ENCODE results near the gene PELI2.

Gene PELI2

GRCh38 chr14:56342494-56342942 is 224.3 kb downstream of the PELI2 start:
- Histone ChIP-seq H3K36me3 (replicated peaks in 1 of 2; ENCODE audit: control insufficient read depth in 2 of 2, insufficient read depth in 2 of 2, low read length in 2 of 2) (no peaks in the 10 kb centered on the region), H3K9me3 (replicated peaks in 1 of 2; ENCODE audit: control insufficient read depth in 2 of 2, insufficient read depth in 1 of 2, low read depth in 1 of 2, low read length in 2 of 2) (no peaks in the 10 kb centered on the region), H3K4me1 (ENCODE audit: control insufficient read depth in 2 of 2, insufficient read depth in 1 of 2, low read depth in 1 of 2, low read length in 2 of 2) (peaks cover 0 to 4% of the 10 kb centered on the region in 2 donors), H2AFZ (ENCODE audit: low read length) (no peak overlapping the region), H2BK15ac (ENCODE audit: low read length) (no peak overlapping the region), H3K9ac (ENCODE audit: low read depth, low read length, poor library complexity) (no peak overlapping the region), H2BK5ac (ENCODE audit: low read length) (no peak overlapping the region), H2BK12ac (ENCODE audit: low read length) (no peak overlapping the region), H3K4me3 (ENCODE audit: low read length in 2 of 2) (no peak overlapping the region), H3K23ac (ENCODE audit: low read depth, low read length, poor library complexity) (no peak overlapping the region), H3K14ac (ENCODE audit: low read length) (no peak overlapping the region), H4K8ac (ENCODE audit: low read depth, low read length) (no peak overlapping the region), H3K4me2 (ENCODE audit: insufficient read depth, low read length, poor library complexity, severe bottlenecking) (no peak overlapping the region), H3K79me1 (ENCODE audit: low read depth, low read length) (no peaks in the 10 kb centered on the region), H3K4ac (ENCODE audit: low read length) (no peak overlapping the region), H3K27me3 (ENCODE audit: control insufficient read depth in 3 of 3, insufficient read depth in 3 of 3, low read depth in 1 of 3, low read length in 3 of 3) (no peaks in the 10 kb centered on the region), H3K18ac (ENCODE audit: low read length) (no peak overlapping the region), H2AK5ac (ENCODE audit: low read depth, low read length) (no peak overlapping the region), H4K91ac (ENCODE audit: low read depth, low read length, poor library complexity) (no peak overlapping the region), H3K27ac (replicated peaks; ENCODE audit: low read length) (no peak overlapping the region), H2BK120ac (ENCODE audit: low read depth, low read length) (no peak overlapping the region)
- WGBS, 2 donors (ENCODE audit: extremely low coverage in 2 of 2, insufficient read length in 2 of 2, insufficient replicate concordance in 1 of 2): no CpG with 5 or more reads among the region's 5 CpGs
- DNase-seq (ENCODE audit: low spot score): no peak

- H2BK120ac ChIP-seq (ENCODE audit: low read depth, low read length): no peak overlapping the region
- no peak overlapping the region for H3K27ac ChIP-seq (replicated peaks; ENCODE audit: low read length)
- no peak overlapping the region for H3K9ac ChIP-seq (ENCODE audit: low read depth, low read length, poor library complexity)
- H3K14ac ChIP-seq (ENCODE audit: low read length): no peak overlapping the region
- no peak overlapping the region for H2AK5ac ChIP-seq (ENCODE audit: low read depth, low read length)
- H3K9me3 ChIP-seq (replicated peaks in 1 of 2; ENCODE audit: control insufficient read depth in 2 of 2, insufficient read depth in 1 of 2, low read depth in 1 of 2, low read length in 2 of 2): peaks cover 0 to 1% of the 10 kb centered on the region in 2 donors
- no peak overlapping the region for H2BK12ac ChIP-seq (ENCODE audit: low read length)
- no peak overlapping the region for H3K4me3 ChIP-seq (ENCODE audit: low read length in 2 of 2)
- H4K91ac ChIP-seq (ENCODE audit: low read depth, low read length, poor library complexity): no peak overlapping the region
- no peaks in the 10 kb centered on the region for H3K79me1 ChIP-seq (ENCODE audit: low read depth, low read length)
- no peak overlapping the region for H3K18ac ChIP-seq (ENCODE audit: low read length)
- H3K4me2 ChIP-seq (ENCODE audit: insufficient read depth, low read length, poor library complexity, severe bottlenecking): no peak overlapping the region
- no peak overlapping the region for H2BK5ac ChIP-seq (ENCODE audit: low read length)
- DNase-seq (ENCODE audit: low spot score): no peak
- no peaks in the 10 kb centered on the region for H3K4me1 ChIP-seq (ENCODE audit: control insufficient read depth in 2 of 2, insufficient read depth in 1 of 2, low read depth in 1 of 2, low read length in 2 of 2)
- H2AFZ ChIP-seq (ENCODE audit: low read length): no peak overlapping the region
- H3K23ac ChIP-seq (ENCODE audit: low read depth, low read length, poor library complexity): no peak overlapping the region
- H3K36me3 ChIP-seq (replicated peaks in 1 of 2; ENCODE audit: control insufficient read depth in 2 of 2, insufficient read depth in 2 of 2, low read length in 2 of 2): no peaks in the 10 kb centered on the region
- no peaks in the 10 kb centered on the region for H3K27me3 ChIP-seq (ENCODE audit: control insufficient read depth in 3 of 3, insufficient read depth in 3 of 3, low read depth in 1 of 3, low read length in 3 of 3)
- H2BK15ac ChIP-seq (ENCODE audit: low read length): no peak overlapping the region
- H4K8ac ChIP-seq (ENCODE audit: low read depth, low read length): no peak overlapping the region
- H3K4ac ChIP-seq (ENCODE audit: low read length): no peak overlapping the region
- no CpG with 5 or more reads among the region's 1 CpG for WGBS, 2 donors (ENCODE audit: extremely low coverage in 2 of 2, insufficient read length in 2 of 2, insufficient replicate concordance in 1 of 2)
Observed at GRCh38 chr14:56349960-56350359, 231.7 kb downstream of the PELI2 start.
